ENCODE results near the gene ANKRD11.

Gene ANKRD11

DNA sequence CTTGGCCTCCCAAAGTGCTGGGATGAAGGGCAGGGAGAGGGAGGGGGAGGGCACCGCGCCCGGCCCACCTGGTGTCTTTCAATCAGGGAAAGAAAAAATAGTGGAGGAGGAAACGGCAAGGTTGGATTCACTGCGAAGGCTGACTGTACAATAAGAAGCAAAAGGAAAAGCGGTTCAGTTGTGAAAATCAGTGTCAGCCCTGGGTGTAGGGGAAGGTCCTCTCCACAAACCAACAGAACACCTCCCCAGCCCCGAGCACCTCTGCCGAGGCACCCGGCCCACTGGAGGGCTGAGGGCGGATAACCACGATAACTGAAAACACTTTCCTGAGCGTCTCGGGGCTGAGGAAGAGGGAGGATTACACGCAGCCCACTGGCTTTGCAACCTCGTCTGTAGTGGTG, 16.4 kb upstream of the ANKRD11 start:
- FAIRE-seq, result no peak
- no peak for DNase-seq (ENCODE audit: insufficient read length, low spot score)
- TF ChIP-seq CTCF (IDR thresholded peaks at IDR 0.05; ENCODE audit: insufficient read depth, missing control alignments), result no peak

GRCh38 chr16:89506113-89506504, 15.7 kb upstream of the ANKRD11 start:
- no peak for DNase-seq (ENCODE audit: insufficient read length, low spot score)
- TF ChIP-seq CTCF (IDR thresholded peaks at IDR 0.05; ENCODE audit: insufficient read depth, missing control alignments), result no peak
- FAIRE-seq, result no peak

- FAIRE-seq, result no peak
- no peak for TF ChIP-seq CTCF (IDR thresholded peaks at IDR 0.05; ENCODE audit: insufficient read depth, missing control alignments)
- no peak for DNase-seq (ENCODE audit: insufficient read length, low spot score)
These were observed 15.1 kb upstream of the ANKRD11 start for GRCh38 chr16:89505204-89506112.

- no peak for FAIRE-seq
- no peak for DNase-seq (ENCODE audit: insufficient read length, low spot score)
- TF ChIP-seq CTCF (IDR thresholded peaks at IDR 0.05; ENCODE audit: insufficient read depth, missing control alignments), result no peak
These were observed 13.7 kb upstream of the ANKRD11 start for GRCh38 chr16:89504091-89504490.

GRCh38 chr16:89502081-89502843, 11.9 kb upstream of the ANKRD11 start:
- DNase-seq (ENCODE audit: insufficient read length, low spot score), result no peak
- no peak for TF ChIP-seq CTCF (IDR thresholded peaks at IDR 0.05; ENCODE audit: insufficient read depth, missing control alignments)
- no peak for FAIRE-seq

GRCh38 chr16:89499767-89500166, 9.4 kb upstream of the ANKRD11 start:
- no peak for TF ChIP-seq CTCF (IDR thresholded peaks at IDR 0.05; ENCODE audit: insufficient read depth, missing control alignments)
- FAIRE-seq (no peak), DNase-seq (ENCODE audit: insufficient read length, low spot score) (no peak)

Data from D721Med (cell line).